GM23248 (cell line): ENCODE results near the gene CSRP3.

Source experiments
- EZH2 ChIP-seq: fragments of 200-600 bp; sonication (generic); IDR thresholded peaks from 2 replicates; pipeline ENCODE4 v1.6.1; 2018; ENCODE audit warnings: antibody characterized with exemption, mild to moderate bottlenecking; ENCODE audit not compliant: insufficient read depth, poor library complexity, severe bottlenecking
- EZH2phosphoT487 ChIP-seq: fragments of 200-600 bp; sonication (generic); IDR thresholded peaks from 2 replicates; pipeline ENCODE4 v1.6.1; 2018; ENCODE audit warnings: antibody characterized with exemption, moderate library complexity, mild to moderate bottlenecking, low read depth; ENCODE audit not compliant: insufficient read depth

- TF ChIP-seq EZH2 (no peak), EZH2phosphoT487 (no peak)
Measured at GRCh38 chr11:19220903-19221724, 19.3 kb upstream of the CSRP3 start.
